Measurements from ENCODE around the gene SLC1A1.

SLC1A1 gene

DNA sequence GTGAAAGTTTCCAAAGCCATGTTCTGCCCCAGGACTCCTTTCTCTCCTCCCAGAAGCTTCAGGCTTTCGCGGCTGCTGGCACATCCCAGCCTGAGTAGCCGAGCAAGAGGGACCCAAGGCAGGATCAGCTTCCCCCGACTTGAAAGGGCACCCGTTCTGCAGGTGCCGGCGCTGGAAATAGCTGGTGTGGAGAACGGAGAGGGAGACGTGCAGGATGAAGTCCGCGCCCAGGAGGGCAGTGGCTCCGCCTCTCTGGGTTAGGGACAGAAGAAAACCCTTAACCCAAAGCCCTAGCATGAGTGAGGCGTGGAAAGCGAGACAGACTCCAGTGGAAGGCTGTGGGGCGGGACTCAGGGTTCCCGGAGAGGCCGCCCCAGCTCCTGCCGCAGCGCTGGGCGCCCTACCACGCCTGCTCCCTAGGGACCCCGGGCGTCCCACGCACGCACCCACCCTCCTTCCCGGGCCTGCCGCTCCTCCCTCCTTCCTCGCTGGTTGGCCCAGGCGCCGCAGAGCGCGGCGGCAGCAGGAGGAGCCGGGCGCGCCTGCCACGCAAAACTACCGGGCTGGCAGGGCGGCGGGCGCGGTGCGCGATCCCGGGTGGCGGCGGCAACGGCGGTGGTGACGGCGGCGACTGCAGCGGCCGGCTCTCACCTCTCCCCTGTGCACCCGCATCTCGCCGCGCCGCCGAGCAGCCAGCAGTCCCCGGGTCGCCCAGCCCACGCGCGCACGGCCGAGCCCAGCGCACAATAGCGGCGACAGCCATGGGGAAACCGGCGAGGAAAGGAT lies at the start of gene SLC1A1:
Gene SLC1A1 (plus strand): TSS at position 550 of the 786 bp plus-strand sequence. CDS start 212 bp downstream, at position 762.
- DNase-seq (ENCODE audit: low read depth): peak; percentile 59

DNA sequence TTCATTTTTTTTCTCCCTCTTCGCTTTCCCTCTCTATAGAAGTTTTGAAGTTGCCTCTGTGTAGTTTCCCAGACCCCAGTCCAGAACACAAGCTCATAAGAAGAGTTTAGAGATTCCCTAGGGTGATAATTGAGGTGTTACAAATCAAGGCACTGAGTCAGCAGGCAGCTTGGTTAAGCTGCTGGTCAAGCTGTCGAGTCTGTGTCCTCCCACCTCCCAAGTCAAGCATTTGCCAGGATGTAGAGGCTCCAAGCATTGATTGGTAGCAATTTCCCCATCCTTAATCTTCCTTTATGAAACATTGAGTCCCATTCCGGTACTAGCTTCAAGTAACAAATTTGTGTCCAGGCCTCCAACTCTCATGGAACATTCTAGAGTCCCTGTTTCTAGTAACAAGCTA lies 47.5 kb upstream of the SLC1A1 start:
- no peak for DNase-seq (ENCODE audit: low read depth)

- DNase-seq (ENCODE audit: low read depth): no peak
Observed at GRCh38 chr9:4443439-4443838, 46.8 kb upstream of the SLC1A1 start.

- no peak for DNase-seq (ENCODE audit: low read depth)
Observed at GRCh38 chr9:4461437-4461836, 28.8 kb upstream of the SLC1A1 start.

GRCh38 chr9:4463824-4464223 lies 26.4 kb upstream of the SLC1A1 start:
- DNase-seq (ENCODE audit: low read depth): peak; percentile 1

- DNase-seq (ENCODE audit: low read depth): peak; percentile 23
Observed at GRCh38 chr9:4464911-4465513, 25.3 kb upstream of the SLC1A1 start.

GRCh38 chr9:4465910-4466309 lies 24.4 kb upstream of the SLC1A1 start:
- no peak for DNase-seq (ENCODE audit: low read depth)

DNA sequence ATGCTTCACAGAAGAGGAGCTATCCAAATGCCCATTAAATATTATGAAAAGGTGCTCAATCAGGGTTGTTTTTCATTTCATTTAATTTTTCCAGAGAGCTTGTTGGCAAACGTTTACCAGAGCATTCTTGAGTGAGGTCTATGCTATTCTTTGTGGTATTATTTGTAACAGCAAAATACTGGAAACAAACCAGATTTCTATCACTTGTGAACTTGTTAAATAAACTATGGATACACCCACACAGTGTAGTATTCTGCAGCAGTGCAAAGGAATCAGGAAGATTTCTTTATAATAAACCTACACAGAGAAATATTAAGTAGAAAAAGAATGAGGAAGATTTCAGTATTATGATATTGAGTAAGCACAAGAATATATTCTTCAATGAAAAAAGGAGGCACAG lies 15.0 kb upstream of the SLC1A1 start:
- peak; percentile 35 for DNase-seq (ENCODE audit: low read depth)

DNA sequence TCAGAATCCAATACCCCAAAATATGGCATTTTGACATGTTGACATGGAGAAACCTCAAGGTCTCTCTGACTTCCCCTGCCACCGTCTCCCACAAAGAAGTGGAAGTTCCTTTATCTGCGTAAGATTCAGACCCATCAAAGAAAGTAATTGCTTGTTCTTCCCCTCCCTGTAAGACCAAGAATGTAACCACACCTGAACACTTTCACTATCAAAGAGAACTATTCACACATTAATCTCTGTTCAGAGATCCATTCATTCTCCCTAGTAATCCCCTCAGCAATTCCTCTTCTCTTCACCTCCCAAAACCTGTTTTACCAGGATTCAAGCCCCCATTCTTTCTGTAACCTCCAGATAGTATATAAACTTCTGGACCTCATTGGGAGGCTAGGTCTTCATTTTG lies 4.1 kb upstream of the SLC1A1 start:
- DNase-seq (ENCODE audit: low read depth): no peak

DNA sequence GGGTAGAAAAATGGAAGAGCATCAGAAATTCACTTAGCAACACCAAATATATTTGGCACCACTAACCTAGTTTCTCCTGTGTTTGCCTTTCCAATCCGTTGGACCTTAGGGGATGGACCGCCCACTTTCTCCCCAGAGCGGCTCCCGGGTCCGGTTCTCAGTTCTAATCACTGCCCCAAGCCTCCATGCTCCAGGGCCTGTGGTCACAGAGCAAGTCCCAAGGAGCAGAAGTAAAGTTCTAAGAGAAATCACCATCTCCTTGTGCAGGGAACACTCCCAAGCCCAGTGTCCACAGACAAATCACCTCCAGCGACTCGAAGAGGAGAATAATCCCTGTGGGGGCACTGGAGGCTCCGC lies 728 bp upstream of the SLC1A1 start:
- no peak for DNase-seq (ENCODE audit: low read depth)

GRCh38 chr9:4490705-4491625 lies 697 bp downstream of the SLC1A1 start:
- no peak for DNase-seq (ENCODE audit: low read depth)

DNA sequence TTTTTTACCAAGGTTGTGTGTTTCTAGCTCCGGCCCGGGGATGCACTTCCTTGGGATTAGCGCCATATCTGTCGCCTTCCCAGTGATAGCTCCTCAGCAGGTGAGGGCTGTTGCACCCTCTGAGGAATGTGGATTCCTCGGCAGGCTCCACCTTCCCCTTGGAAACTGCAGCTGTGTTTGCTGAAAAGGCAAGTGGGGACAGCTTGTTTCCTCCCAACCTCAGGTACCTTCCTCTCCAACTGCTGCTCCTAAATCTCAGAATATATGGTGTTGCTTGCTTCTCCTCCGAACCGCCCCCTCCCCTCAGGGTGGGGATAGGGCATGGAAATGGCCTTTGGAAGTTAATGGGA lies 1.3 kb downstream of the SLC1A1 start:
- no peak for DNase-seq (ENCODE audit: low read depth)

DNA sequence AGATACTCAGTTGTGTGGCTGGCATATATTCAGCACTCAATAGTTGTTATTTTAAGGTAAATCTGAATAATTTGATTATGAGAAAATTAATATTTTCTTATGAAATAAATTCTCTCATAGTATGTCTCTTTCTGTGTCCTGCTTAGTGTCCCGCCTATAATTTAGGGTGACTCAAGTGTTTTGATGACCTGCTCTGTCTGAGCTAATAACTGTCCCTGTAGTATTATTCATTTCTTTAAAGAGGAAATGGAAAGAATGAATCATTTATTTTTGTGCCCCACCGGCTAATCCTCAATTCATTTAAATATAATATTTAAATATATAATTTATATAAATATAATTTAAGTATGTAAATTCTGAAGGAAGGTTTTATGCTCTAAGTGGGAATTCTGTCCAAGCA lies 4.1 kb downstream of the SLC1A1 start:
- no peak for DNase-seq (ENCODE audit: low read depth)

DNA sequence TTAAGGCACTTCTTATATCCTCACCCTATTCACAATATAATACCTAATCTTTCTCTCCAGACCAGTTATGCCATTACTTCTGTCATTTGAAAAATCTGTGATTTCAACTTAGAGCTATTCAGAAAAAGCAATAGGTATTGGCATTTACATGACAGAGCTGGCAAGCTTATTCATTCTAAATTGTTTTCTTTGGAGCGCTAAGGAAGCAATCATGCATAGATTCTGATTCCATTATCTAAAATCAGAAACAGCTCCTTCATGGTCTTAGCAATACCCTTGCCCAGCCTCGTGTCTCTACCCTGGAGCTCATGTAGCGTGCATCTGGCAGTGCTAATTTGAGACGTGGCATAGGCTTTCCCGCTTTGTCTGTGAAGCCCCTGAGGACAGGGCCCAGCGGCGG lies 4.5 kb downstream of the SLC1A1 start:
- DNase-seq (ENCODE audit: low read depth): no peak

DNA sequence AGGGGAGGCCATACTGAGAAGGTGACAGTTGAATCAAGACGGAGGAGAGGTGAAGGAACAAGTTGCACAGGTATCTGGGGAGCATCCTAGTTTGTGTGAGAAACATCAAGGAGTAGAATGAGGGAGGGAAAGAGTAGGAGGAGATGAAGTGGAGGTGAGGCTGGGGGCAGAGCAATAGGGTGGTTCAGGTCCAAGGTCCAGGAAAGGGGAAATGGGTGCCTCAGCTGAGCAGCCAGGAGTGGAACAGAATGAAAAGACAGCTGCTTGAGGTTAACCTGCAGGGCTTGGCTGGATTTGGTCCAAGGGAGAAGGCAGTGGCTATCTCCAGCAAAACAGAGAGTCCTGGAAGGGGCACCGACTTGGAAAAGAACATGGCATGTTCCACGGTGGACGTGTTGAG lies 5.3 kb downstream of the SLC1A1 start:
- DNase-seq (ENCODE audit: low read depth): no peak

DNA sequence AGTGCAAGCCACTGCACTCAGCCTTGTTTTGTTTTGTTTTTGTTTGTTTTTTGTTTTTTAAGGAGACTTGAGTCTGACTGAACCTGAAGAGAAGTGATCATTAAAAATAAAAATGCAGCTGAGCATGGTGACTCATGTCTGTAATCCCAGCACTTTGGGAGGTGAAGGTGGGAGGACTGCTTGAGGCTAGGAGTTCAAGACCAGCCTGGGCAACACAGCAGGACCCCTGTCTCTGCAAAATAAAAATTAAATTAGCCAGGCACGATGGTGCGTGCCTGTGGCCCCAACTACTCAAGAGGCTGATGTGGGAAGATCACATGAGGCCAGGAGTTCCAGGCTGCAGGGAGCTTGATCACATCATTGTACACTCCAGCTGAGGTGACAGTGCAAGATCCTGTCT lies 6.2 kb downstream of the SLC1A1 start:
- DNase-seq (ENCODE audit: low read depth): no peak

- no peak for DNase-seq (ENCODE audit: low read depth)
Observed at GRCh38 chr9:4497395-4497794, 7.1 kb downstream of the SLC1A1 start.

DNA sequence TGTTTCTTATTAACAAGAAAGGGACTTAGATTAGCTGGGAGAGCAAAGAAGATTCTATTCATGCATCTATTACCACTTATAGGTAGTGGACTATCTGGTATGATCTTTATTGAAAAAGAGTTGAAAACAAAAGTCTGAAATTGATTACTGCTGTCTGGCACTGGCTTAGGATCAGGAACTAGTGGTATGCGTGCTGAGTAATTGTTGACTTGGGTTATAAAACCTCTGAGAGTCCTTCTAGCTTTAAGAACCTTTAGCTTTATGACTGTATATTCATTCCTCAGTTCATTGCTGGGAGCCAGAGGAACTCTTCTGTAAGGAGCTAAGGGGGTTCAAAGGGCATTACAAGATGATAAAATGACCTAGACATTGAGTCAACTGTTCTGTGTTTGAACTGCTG lies 7.6 kb downstream of the SLC1A1 start:
- DNase-seq (ENCODE audit: low read depth): peak; percentile 85

DNA sequence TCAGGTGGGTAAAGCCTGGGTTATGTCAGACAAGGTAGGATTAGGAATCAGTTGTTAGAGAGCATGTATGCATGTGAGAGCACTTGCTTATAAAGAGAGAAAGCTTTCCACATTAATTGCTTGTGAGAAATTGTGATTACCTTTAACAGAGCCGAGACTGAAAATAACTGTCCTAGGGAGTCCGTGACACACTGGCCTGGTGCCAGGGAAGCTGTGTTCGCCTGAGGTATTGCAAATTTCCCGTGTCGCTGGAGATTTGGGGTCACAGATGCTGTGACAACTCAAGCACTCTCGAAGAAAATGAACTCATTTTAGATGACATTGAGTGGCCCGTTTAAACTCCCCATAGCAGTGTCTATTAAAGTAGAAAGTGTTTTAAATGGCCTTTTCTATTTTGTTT lies 9.6 kb downstream of the SLC1A1 start:
- DNase-seq (ENCODE audit: low read depth): no peak

- no peak for DNase-seq (ENCODE audit: low read depth)
Observed at GRCh38 chr9:4501147-4501507, 10.9 kb downstream of the SLC1A1 start.

DNA sequence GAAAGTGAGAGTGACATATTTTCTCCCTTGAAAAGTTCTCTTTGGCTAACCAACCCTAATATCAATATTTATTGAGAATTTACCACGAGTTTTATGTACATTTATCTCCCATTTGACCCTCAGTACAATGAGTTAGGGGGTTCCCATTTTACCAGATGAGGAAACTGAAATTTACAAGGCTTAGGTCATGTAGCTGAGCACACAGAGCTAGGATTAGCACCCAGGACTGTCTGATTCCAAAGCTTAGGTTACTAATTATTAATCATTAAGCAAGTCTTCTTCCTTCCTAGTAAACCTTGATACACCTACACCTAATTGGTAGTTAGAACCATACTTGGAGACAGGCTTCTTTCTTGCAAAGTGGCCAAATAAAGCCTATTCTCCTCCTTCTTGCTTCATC lies 12.2 kb downstream of the SLC1A1 start:
- DNase-seq (ENCODE audit: low read depth): no peak

DNA sequence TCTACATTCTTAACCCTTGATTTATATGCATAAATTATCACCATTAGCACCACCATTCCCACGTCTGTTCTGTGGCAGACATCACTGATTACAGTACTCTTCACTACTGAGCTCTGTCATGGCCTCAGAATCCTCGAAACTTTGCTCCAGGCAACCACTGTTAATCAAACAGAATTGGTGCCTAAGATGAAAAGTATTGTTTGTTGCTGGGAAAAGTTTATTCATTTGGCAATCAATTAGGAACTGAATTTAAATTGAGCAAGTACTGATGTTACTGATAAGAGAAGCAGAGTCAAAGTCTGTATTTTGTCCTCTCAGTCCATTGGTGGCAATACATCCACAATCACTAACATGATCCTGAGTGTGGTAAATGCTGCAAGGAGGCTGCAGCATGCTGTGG lies 12.8 kb downstream of the SLC1A1 start:
- DNase-seq (ENCODE audit: low read depth): no peak

- no peak for DNase-seq (ENCODE audit: low read depth)
Observed at GRCh38 chr9:4504250-4504649, 14.0 kb downstream of the SLC1A1 start.
